Panc1 (cell line): ENCODE measurements around the gene GDF11.

Experiments used
- CTCF ChIP-seq: fragments of 450-650 bp; IDR thresholded peaks from 2 replicates; pipeline ENCODE4 v1.5.1; 2017; ENCODE audit warnings: mild to moderate bottlenecking
- SIN3A ChIP-seq: IDR thresholded peaks from 2 replicates; pipeline ENCODE4 v1.6.1; 2012; ENCODE audit warnings: low read depth, mild to moderate bottlenecking, low read length, moderate library complexity, borderline replicate concordance; ENCODE audit not compliant: insufficient read depth
- TF ChIP-seq, protein P1 (sequence below), 2 experiments: IDR thresholded peaks; 2 replicates each; pipeline ENCODE4 v1.6.1; 2011 to 2012; ENCODE audit warnings: low read depth in 2 of 2, control low read depth in 1 of 2, low read length in 1 of 2, mild to moderate bottlenecking in 1 of 2, moderate library complexity in 1 of 2; ENCODE audit not compliant: insufficient read depth in 1 of 2

DNA sequence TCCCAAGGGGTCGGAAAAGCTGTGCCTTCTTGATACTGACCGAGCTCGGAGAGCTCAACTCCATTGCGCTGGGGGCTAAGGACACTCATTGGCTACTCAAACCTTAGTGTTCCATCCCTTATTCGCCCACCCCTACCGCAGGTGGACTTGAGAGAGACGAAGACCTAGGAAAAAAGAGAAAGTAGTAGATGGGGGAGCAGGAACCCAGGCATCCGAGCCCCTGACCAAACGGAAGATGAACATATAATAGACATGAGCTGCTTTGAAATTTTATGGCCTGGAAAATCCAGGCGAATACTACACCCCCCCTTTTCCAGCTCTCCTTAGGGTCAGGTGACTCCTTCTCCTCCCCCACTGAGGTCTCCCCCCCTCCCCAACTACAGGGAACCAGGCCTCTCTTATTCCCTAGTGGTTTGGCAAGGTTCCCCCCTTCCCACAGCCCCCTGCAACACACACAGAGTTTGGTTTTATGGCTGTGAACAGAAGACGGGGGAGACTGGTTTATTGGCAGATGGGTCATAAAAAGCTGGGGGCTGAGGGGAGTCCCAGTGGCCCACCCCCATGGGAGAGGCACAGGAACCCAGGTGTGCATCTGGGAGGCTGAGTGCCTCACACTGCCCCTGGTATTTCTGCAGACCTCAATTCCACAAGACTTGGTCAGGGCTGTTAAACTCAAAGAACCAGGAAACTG lies 1.6 kb downstream of the GDF11 start:
- TF ChIP-seq CTCF, result no peak
- TF ChIP-seq SIN3A, result no peak
- TF ChIP-seq, protein P1, sequence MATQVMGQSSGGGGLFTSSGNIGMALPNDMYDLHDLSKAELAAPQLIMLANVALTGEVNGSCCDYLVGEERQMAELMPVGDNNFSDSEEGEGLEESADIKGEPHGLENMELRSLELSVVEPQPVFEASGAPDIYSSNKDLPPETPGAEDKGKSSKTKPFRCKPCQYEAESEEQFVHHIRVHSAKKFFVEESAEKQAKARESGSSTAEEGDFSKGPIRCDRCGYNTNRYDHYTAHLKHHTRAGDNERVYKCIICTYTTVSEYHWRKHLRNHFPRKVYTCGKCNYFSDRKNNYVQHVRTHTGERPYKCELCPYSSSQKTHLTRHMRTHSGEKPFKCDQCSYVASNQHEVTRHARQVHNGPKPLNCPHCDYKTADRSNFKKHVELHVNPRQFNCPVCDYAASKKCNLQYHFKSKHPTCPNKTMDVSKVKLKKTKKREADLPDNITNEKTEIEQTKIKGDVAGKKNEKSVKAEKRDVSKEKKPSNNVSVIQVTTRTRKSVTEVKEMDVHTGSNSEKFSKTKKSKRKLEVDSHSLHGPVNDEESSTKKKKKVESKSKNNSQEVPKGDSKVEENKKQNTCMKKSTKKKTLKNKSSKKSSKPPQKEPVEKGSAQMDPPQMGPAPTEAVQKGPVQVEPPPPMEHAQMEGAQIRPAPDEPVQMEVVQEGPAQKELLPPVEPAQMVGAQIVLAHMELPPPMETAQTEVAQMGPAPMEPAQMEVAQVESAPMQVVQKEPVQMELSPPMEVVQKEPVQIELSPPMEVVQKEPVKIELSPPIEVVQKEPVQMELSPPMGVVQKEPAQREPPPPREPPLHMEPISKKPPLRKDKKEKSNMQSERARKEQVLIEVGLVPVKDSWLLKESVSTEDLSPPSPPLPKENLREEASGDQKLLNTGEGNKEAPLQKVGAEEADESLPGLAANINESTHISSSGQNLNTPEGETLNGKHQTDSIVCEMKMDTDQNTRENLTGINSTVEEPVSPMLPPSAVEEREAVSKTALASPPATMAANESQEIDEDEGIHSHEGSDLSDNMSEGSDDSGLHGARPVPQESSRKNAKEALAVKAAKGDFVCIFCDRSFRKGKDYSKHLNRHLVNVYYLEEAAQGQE (IDR thresholded peaks at IDR 0.05; ENCODE audit: insufficient read depth in 1 of 2, low read depth in 2 of 2, low read length in 1 of 2), result no peak
